ENCODE data around the gene ACTL6B.

DNA sequence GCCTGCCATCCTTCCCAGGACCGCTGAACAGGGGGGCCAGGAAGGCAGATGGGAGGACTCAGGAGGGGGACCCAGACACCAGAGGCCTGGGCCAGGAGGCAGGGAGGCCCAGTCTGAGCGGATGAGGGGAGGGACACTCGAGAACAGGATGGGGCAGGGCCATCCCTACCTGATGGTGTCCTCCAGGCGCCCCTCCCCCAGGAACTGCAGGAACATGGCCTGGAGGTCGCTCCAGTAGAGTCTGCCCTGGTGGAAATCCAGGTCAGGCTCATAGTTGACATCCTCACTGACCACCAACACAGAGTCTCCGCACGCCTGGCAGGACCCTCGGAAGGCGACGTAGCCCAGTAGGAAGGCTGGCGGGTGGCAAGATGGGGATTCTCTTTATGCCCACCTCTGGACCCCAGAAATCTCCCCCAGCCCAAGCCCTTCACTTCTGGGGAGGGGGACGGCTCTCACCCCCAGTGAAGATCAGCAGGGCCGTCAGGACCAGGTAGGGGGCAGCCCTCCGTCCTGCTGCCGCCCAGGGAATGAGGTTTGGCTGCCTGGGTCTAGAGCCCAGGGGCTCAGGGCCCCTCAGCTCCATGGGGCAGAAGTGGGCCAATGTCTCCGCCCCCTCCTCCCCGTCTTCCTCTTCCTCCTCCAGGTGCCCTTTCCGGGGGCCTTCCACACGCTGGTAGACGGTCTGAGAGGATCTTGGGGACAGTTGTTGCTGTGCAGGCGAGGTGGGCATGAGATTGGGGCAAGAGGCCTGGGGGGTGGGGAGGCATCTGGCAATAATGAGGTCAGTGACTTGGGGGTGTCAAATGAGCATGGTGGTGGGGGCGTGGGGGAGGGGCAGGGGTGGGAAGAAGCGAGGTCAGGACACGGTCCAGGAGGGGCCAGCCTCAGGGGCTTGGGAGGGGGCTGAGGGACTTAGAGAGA lies 15.5 kb downstream of the ACTL6B start:
- TF ChIP-seq, protein P1, sequence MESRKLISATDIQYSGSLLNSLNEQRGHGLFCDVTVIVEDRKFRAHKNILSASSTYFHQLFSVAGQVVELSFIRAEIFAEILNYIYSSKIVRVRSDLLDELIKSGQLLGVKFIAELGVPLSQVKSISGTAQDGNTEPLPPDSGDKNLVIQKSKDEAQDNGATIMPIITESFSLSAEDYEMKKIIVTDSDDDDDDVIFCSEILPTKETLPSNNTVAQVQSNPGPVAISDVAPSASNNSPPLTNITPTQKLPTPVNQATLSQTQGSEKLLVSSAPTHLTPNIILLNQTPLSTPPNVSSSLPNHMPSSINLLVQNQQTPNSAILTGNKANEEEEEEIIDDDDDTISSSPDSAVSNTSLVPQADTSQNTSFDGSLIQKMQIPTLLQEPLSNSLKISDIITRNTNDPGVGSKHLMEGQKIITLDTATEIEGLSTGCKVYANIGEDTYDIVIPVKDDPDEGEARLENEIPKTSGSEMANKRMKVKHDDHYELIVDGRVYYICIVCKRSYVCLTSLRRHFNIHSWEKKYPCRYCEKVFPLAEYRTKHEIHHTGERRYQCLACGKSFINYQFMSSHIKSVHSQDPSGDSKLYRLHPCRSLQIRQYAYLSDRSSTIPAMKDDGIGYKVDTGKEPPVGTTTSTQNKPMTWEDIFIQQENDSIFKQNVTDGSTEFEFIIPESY (IDR thresholded peaks at IDR 0.05): no peak
- TF ChIP-seq YY1 (IDR thresholded peaks at IDR 0.05): peak; percentile 25

All from liver (tissue), 1 donor.